PC-9 (cell line): ENCODE data around the gene CHML. TPM values are rescaled to one million over a fixed set of nuclear protein-coding genes. Genes with fewer than 3 reads are reported as not detected.

ENCODE experiments used
- BruUV-seq: library from RNA; stranded (reverse); fragments of 400-500 nt; replicated peaks from 2 replicates; lab custom pipeline; 2021; lab: Mats Ljungman, UMichigan
- CTCF ChIA-PET: fragments of 300-600 bp; sonication (Branson Sonifier 250); formaldehyde crosslinking; loops from one replicate; lab custom pipeline; 2022; ENCODE audit warnings: antibody characterized with exemption; lab: Charles Lee
- POLR2A ChIA-PET: fragments of 300-600 bp; sonication (Branson Sonifier 250); formaldehyde crosslinking; loops from one replicate; lab custom pipeline; 2022; ENCODE audit warnings: antibody characterized with exemption; ENCODE audit not compliant: unreplicated experiment; lab: Charles Lee
- DNase-seq, 2 experiments: peaks; one replicate each; pipeline versions ENCODE4 v3.0.0 to v3.0.0-alpha.2; 2015 to 2022; ENCODE audit warnings: mixed read lengths in 1 of 2
- H2AFZ ChIP-seq: fragments of 200-600 bp; sonication (generic); 2 replicates; pipeline ENCODE4 v1.8.1; 2017; ENCODE audit warnings: antibody characterized with exemption
- H3F3A ChIP-seq: fragments of 200-600 bp; sonication (generic); 2 replicates; pipeline ENCODE4 v1.8.1; 2017; ENCODE audit warnings: antibody characterized with exemption, mild to moderate bottlenecking, low read depth; ENCODE audit not compliant: insufficient read depth
- H3K27ac ChIP-seq: fragments of 200-600 bp; sonication (generic); 2 replicates; pipeline ENCODE4 v1.6.1; 2016; ENCODE audit warnings: mixed run types
- H3K27me3 ChIP-seq: fragments of 200-600 bp; sonication (generic); 2 replicates; pipeline ENCODE4 v1.6.1; 2016; ENCODE audit warnings: low read depth, mixed run types; ENCODE audit not compliant: insufficient read depth
- H3K36me3 ChIP-seq: fragments of 200-600 bp; sonication (generic); 2 replicates; pipeline ENCODE4 v1.6.1; 2016; ENCODE audit warnings: low read depth, mixed run types
- H3K4me1 ChIP-seq: fragments of 200-600 bp; sonication (generic); replicated peaks from 2 replicates; pipeline ENCODE4 v1.6.1; 2016; ENCODE audit warnings: mixed run types; ENCODE audit not compliant: insufficient read depth
- H3K4me2 ChIP-seq: fragments of 200-600 bp; sonication (generic); 2 replicates; pipeline ENCODE4 v1.6.1; 2017; ENCODE audit warnings: mixed run types
- H3K4me3 ChIP-seq: fragments of 200-600 bp; sonication (generic); 2 replicates; pipeline ENCODE4 v1.6.1; 2016; ENCODE audit warnings: mixed run types
- H3K79me2 ChIP-seq: fragments of 200-600 bp; sonication (generic); 2 replicates; pipeline ENCODE4 v1.6.1; 2017; ENCODE audit warnings: low read depth, mixed run types
- H3K9me2 ChIP-seq: fragments of 200-600 bp; sonication (generic); 2 replicates; pipeline ENCODE4 v1.8.1; 2017; ENCODE audit warnings: mild to moderate bottlenecking; ENCODE audit not compliant: insufficient read depth
- H3K9me3 ChIP-seq: fragments of 200-600 bp; sonication (generic); 2 replicates; pipeline ENCODE4 v1.8.1; 2016; ENCODE audit warnings: low read depth; ENCODE audit not compliant: insufficient read depth
- H4K20me1 ChIP-seq: fragments of 200-600 bp; sonication (generic); 2 replicates; pipeline ENCODE4 v1.8.1; 2017; ENCODE audit not compliant: insufficient read depth
- CTCF ChIP-seq: fragments of 200-600 bp; sonication (generic); conservative IDR thresholded peaks from 2 replicates; pipeline ENCODE4 v1.6.1; 2017; ENCODE audit warnings: mixed run types, antibody characterized with exemption, mild to moderate bottlenecking, moderate library complexity
- EZH2 ChIP-seq: fragments of 200-600 bp; sonication (generic); IDR thresholded peaks from 2 replicates; pipeline ENCODE4 v1.8.0; 2017; ENCODE audit warnings: antibody characterized with exemption, low read depth
- intact Hi-C: fragments of 100-400 bp; cut with micrococcal nuclease; formaldehyde crosslinking; loops from one replicate; pipeline ENCODE4 v1.10.0; 2022; ENCODE audit not compliant: unreplicated experiment
- total RNA-seq: library from RNA; stranded (reverse); gene quantifications from 2 replicates; pipeline ENCODE4 v1.2.3, GENCODE V29; 2021

CHML gene
- total RNA-seq, 1 experiment from 2014 or later, result 47.8 TPM

DNA sequence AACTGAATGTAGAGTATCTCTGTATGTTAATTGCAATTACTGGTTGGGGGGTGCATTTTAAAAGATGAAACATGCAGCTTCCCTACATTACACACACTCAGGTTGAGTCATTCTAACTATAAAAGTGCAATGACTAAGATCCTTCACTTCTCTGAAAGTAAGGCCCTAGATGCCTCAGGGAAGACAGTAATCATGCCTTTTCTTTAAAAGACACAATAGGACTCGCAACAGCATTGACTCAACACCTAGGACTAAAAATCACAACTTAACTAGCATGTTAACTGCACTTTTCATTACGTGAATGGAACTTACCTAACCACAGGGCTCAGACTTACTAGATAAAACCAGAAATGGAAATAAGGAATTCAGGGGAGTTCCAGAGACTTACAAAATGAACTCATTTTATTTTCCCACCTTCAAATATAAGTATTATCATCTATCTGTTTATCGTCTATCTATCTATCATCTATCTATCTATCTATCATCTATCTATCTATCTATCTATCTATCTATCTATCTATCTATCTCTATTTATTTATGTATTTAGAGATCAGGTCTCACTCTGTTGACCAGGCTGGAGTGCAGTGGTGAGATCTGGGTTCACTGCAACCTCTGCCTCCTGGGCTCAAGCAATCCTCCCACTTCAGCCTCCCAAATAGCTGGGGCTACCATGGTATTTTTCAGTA lies 47.8 kb downstream of the CHML start:
- peaks cover 36% of the 10 kb centered on the region for H3K4me1 ChIP-seq
- H3K79me2 ChIP-seq, result no peaks in the 10 kb centered on the region
- H3K4me3 ChIP-seq, result no peak overlapping the region; the same call in 1 of the 2 replicates
- peaks cover 29% of the 10 kb centered on the region for H3K36me3 ChIP-seq
- no peaks in the 10 kb centered on the region for H3K9me2 ChIP-seq
- BruUV-seq, result no TSS peak
- H3K9me3 ChIP-seq, result no peaks in the 10 kb centered on the region
- intact Hi-C loops, result loop anchor here (5.0 kb wide), 2 partner anchors 60 to 415 kb away; partner anchors contain the start of gene KMO
- CTCF ChIA-PET, result interaction anchor here (0.6 kb wide), 1 partner anchor 861 kb away, joined by 3 read pairs; no protein-coding TSS in a partner anchor
- POLR2A ChIA-PET, result interaction anchor here (0.7 kb wide), 1 partner anchor 146 kb away, joined by 3 read pairs; no protein-coding TSS in a partner anchor
- peaks cover 30% of the 10 kb centered on the region for H3F3A ChIP-seq
- H3K4me2 ChIP-seq, result peak overlapping the region; percentile 11
- no peaks in the 10 kb centered on the region for H4K20me1 ChIP-seq
- peak overlapping the region; percentile 78 for H3K27ac ChIP-seq
- H3K27me3 ChIP-seq, result no peaks in the 10 kb centered on the region
- peak in 1 of 2 experiments; percentile 87 for DNase-seq
- no peak overlapping the region for H2AFZ ChIP-seq
- TF ChIP-seq EZH2, result no peak
- no peak for TF ChIP-seq CTCF

GRCh38 chr1:241591736-241592135 lies 48.4 kb downstream of the CHML start:
- Histone ChIP-seq H3K4me2 (peak overlapping the region; percentile 11), H3K9me3 (no peaks in the 10 kb centered on the region), H3K79me2 (no peaks in the 10 kb centered on the region), H3F3A (peaks cover 30% of the 10 kb centered on the region), H4K20me1 (no peaks in the 10 kb centered on the region), H2AFZ (no peak overlapping the region), H3K4me3 (no peak overlapping the region), H3K27ac (peak overlapping the region; percentile 78), H3K27me3 (no peaks in the 10 kb centered on the region), H3K36me3 (peaks cover 23% of the 10 kb centered on the region), H3K9me2 (no peaks in the 10 kb centered on the region), H3K4me1 (peaks cover 36% of the 10 kb centered on the region)
- DNase-seq, result peak in 1 of 2 experiments; percentile 57
- intact Hi-C loops, result loop anchor here (1.0 to 5.0 kb wide), 4 partner anchors 19 to 416 kb away; partner anchors contain the start of gene KMO
- CTCF ChIA-PET, result interaction anchor here (0.6 to 0.9 kb wide), 2 partner anchors 19 to 860 kb away, joined by 3 to 4 read pairs; no protein-coding TSS in a partner anchor
- no TSS peak for BruUV-seq
- POLR2A ChIA-PET, result interaction anchor here (0.7 kb wide), 1 partner anchor 146 kb away, joined by 3 read pairs; no protein-coding TSS in a partner anchor
- no peak for TF ChIP-seq EZH2
- no peak for TF ChIP-seq CTCF

GRCh38 chr1:241591317-241591716 lies 48.9 kb downstream of the CHML start:
- no TSS peak for BruUV-seq
- TF ChIP-seq EZH2, result no peak
- no peak for TF ChIP-seq CTCF
- Histone ChIP-seq H3K36me3 (peaks cover 19% of the 10 kb centered on the region), H3K27ac (peak overlapping the region; percentile 78), H2AFZ (no peak overlapping the region), H3K4me3 (no peak overlapping the region), H3K9me2 (no peaks in the 10 kb centered on the region), H3F3A (peaks cover 30% of the 10 kb centered on the region), H3K9me3 (no peaks in the 10 kb centered on the region), H3K27me3 (no peaks in the 10 kb centered on the region), H3K4me1 (peaks cover 36% of the 10 kb centered on the region), H3K4me2 (peak overlapping the region; percentile 11), H4K20me1 (no peaks in the 10 kb centered on the region), H3K79me2 (no peaks in the 10 kb centered on the region)
- intact Hi-C loops, result loop anchor here (1.0 to 5.0 kb wide), 4 partner anchors 19 to 416 kb away; partner anchors contain the start of gene KMO
- ChIA-PET CTCF (interaction anchor here (0.9 kb wide), 1 partner anchor 20 kb away, joined by 4 read pairs; no protein-coding TSS in a partner anchor), POLR2A (interaction anchor here (0.6 to 0.7 kb wide), 2 partner anchors 8 to 15 kb away, joined by 4 to 8 read pairs; no protein-coding TSS in a partner anchor)
- DNase-seq, result peak; percentile 75 to 92
